SH-SY5Y (cell line): ENCODE results near the gene CASP8.

ENCODE experiments used
- GATA2 ChIP-seq: IDR thresholded peaks from 2 replicates; pipeline ENCODE4 v1.6.1; 2011; ENCODE audit warnings: mild to moderate bottlenecking, low read depth, low read length
- GATA3 ChIP-seq: IDR thresholded peaks from 2 replicates; pipeline ENCODE4 v1.6.1; 2011; ENCODE audit warnings: low read depth, mild to moderate bottlenecking, low read length, moderate library complexity

DNA sequence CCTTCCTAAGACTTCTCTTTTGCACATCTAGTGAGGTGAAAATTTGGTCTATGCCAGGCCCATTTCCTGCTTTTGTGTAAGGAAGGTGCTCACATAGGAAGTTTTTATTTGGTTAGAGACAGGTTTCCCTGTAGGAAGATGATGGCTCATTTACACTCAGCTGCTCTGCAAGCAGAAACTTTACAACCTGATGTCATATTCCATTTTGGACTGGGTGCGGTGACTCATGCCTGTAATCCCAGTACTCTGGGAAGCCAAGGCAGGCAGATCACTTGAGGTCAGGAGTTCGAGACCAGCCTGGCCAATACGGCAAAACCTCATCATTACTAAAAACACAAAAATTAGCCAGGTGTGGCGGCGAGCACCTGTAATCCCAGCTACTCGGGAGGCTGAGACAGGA is 41.6 kb upstream of the CASP8 start:
- TF ChIP-seq GATA3: no peak
- no peak for TF ChIP-seq GATA2
